CD4-positive, alpha-beta T cell (primary cell): Measurements from ENCODE around the gene NFAM1. TPM values are rescaled to one million over a fixed set of nuclear protein-coding genes. Genes with fewer than 3 reads are reported as not detected.
A peak's percentile ranks its signal among the peaks of the same experiment; 100 is the strongest.

Experiments used
- ATAC-seq: fragments of 200-7000 bp; cut with Tn5 transposase; one replicate; pipeline ENCODE4 v1.10.0; 2022; ENCODE audit warnings: mild to moderate bottlenecking; ENCODE audit not compliant: poor library complexity
- CTCF ChIA-PET: fragments of 350-600 bp; sonication (Branson Sonifier 250); formaldehyde crosslinking; loops from one replicate; lab custom pipeline; 2021; ENCODE audit warnings: antibody characterized with exemption, inconsistent platforms; lab: Charles Lee
- POLR2A ChIA-PET: fragments of 350-600 bp; sonication (Branson Sonifier 250); formaldehyde crosslinking; loops from one replicate; lab custom pipeline; 2021; ENCODE audit warnings: antibody characterized with exemption, inconsistent platforms; lab: Charles Lee
- DNase-seq, 14 experiments: peaks; one replicate each; pipeline ENCODE4 v3.0.0-alpha.2; 2013 to 2020; ENCODE audit warnings: mixed read lengths in 2 of 14
- H3K27ac ChIP-seq, 2 donors: one replicate each; pipeline versions ENCODE4 v1.5.1 to v1.7.0; 2013; ENCODE audit warnings: low read length in 2 of 2, low read depth in 1 of 2, mild to moderate bottlenecking in 1 of 2
- H3K27me3 ChIP-seq, 2 experiments: 1 replicate in 1 of 2; 2 replicates in 1 of 2; pipeline versions ENCODE4 v1.6.1 to v1.7.0; 2013; ENCODE audit warnings: low read length in 2 of 2, control low read depth in 1 of 2, mild to moderate bottlenecking in 1 of 2, moderate library complexity in 1 of 2; ENCODE audit not compliant: insufficient read depth in 2 of 2, control insufficient read depth in 1 of 2
- H3K36me3 ChIP-seq: one replicate; pipeline ENCODE4 v1.6.1; 2013; ENCODE audit warnings: low read length, control low read depth; ENCODE audit not compliant: insufficient read depth
- H3K4me1 ChIP-seq: one replicate; pipeline ENCODE4 v1.6.1; 2013; ENCODE audit warnings: low read length, control low read depth; ENCODE audit not compliant: insufficient read depth
- H3K4me3 ChIP-seq: one replicate; pipeline ENCODE4 v1.5.1; 2013; ENCODE audit warnings: mild to moderate bottlenecking, low read length, moderate library complexity
- H3K9me3 ChIP-seq, 2 experiments: 1 replicate in 1 of 2; 2 replicates in 1 of 2; pipeline versions ENCODE4 v1.6.1 to v1.7.0; 2013; ENCODE audit warnings: low read length in 2 of 2, mild to moderate bottlenecking in 2 of 2, control low read depth in 1 of 2, moderate library complexity in 1 of 2; ENCODE audit not compliant: control insufficient read depth in 1 of 2, insufficient read depth in 1 of 2
- H3K27ac Mint-ChIP-seq: one replicate; pipeline ENCODE4 v1.8.0; 2020; ENCODE audit warnings: mixed read lengths
- H3K27me3 Mint-ChIP-seq: one replicate; pipeline ENCODE4 v1.8.0; 2021; ENCODE audit warnings: mixed read lengths
- H3K36me3 Mint-ChIP-seq: one replicate; pipeline ENCODE4 v1.8.0; 2021; ENCODE audit warnings: low read depth, mixed read lengths
- H3K4me1 Mint-ChIP-seq: one replicate; pipeline ENCODE4 v1.8.0; 2021; ENCODE audit warnings: low read depth, mixed read lengths
- H3K4me3 Mint-ChIP-seq: one replicate; pipeline ENCODE4 v1.8.0; 2020; ENCODE audit warnings: mild to moderate bottlenecking, mixed read lengths
- H3K9me3 Mint-ChIP-seq: one replicate; pipeline ENCODE4 v1.8.0; 2020; ENCODE audit warnings: mixed read lengths
- intact Hi-C, 2 experiments: fragments of 100-400 bp; cut with DNase I in 1 of 2; cut with micrococcal nuclease in 1 of 2; formaldehyde crosslinking; loops; one replicate each; pipeline versions ENCODE4 v1.15.1 to v1.9.0; 2023 to 2025; cut with DNase I, micrococcal nuclease
- polyA plus RNA-seq, 2 donors: library from polyadenylated mRNA; unstranded; fragments of 120-200 nt; gene quantifications; one replicate each; pipeline ENCODE4 v1.2.1, GENCODE V29; 2013
- total RNA-seq, 174 experiments: library from RNA in 2 of 174; stranded (reverse) in 2 of 174; gene quantifications; one replicate each; pipeline ENCODE4 v1.2.3 and lab custom pipeline; 2021 to 2026
- TF ChIP-seq, protein P1 (sequence below): fragments of 200-600 bp; IDR thresholded peaks from one replicate; pipeline ENCODE4 v1.8.0; 2022; ENCODE audit warnings: antibody characterized with exemption, mild to moderate bottlenecking

NFAM1 gene, protein sequence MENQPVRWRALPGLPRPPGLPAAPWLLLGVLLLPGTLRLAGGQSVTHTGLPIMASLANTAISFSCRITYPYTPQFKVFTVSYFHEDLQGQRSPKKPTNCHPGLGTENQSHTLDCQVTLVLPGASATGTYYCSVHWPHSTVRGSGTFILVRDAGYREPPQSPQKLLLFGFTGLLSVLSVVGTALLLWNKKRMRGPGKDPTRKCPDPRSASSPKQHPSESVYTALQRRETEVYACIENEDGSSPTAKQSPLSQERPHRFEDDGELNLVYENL
- total RNA-seq (under 1 TPM; 0.34 to 0.38 TPM), total RNA-seq (lab: John Stamatoyannopoulos, UW) (0 to 3.6 (median 0.17) reads per million in 172 experiments)
- 7.2 TPM for polyA plus RNA-seq (2013, experiment 1 of 2)
- polyA plus RNA-seq (2013, experiment 2 of 2): 4.9 TPM

DNA sequence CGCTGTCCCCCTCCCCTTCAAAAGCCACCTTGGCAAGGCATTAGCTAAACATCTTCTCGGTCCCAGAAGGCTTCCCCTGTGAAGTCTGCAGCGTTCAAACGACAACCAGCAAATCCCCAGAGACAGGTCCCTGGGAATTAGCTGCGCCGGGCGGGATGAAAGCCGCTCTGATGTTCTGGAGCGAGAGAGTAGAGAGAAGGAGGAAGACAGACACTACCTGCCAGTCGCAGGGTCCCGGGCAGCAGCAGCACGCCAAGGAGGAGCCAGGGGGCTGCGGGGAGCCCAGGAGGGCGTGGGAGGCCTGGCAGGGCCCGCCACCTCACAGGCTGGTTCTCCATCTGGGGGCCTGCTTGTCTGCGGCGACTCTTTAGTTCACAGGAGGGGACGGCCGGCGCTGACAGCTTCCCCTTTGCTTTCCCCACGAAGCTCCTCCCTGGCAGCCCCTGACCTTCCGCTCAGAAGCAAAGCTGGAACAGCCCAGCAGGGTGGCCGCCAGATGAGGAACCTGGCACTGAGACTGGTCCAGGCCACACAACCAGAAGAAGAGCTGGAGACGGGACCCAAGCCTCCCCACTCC, at the start of gene NFAM1:
TSS of gene NFAM1 (minus strand) at position 384 of the 577 bp plus-strand sequence. CDS start at position 338, 46 bp downstream.
- ChIA-PET POLR2A (no interaction called here), CTCF (no interaction called here)
- Histone ChIP-seq H3K9me3 (no peaks in the 10 kb centered on the region), H3K27me3 (peaks cover 3 to 8% of the 10 kb centered on the region in 2 experiments), H3K4me3 (peak within 1 kb of the TSS; percentile 31), H3K4me1 (no peaks in the 10 kb centered on the region), H3K27ac (no peak within 1 kb of the TSS), H3K36me3 (no peaks in the 10 kb centered on the region)
- Mint-ChIP-seq H3K27ac (no peak within 1 kb of the TSS), H3K4me3 (no peak within 1 kb of the TSS), H3K36me3 (no peaks in the 10 kb centered on the region), H3K9me3 (no peaks in the 10 kb centered on the region), H3K27me3 (peaks cover 20% of the 10 kb centered on the region), H3K4me1 (no peaks in the 10 kb centered on the region)
- TF ChIP-seq, protein P1, sequence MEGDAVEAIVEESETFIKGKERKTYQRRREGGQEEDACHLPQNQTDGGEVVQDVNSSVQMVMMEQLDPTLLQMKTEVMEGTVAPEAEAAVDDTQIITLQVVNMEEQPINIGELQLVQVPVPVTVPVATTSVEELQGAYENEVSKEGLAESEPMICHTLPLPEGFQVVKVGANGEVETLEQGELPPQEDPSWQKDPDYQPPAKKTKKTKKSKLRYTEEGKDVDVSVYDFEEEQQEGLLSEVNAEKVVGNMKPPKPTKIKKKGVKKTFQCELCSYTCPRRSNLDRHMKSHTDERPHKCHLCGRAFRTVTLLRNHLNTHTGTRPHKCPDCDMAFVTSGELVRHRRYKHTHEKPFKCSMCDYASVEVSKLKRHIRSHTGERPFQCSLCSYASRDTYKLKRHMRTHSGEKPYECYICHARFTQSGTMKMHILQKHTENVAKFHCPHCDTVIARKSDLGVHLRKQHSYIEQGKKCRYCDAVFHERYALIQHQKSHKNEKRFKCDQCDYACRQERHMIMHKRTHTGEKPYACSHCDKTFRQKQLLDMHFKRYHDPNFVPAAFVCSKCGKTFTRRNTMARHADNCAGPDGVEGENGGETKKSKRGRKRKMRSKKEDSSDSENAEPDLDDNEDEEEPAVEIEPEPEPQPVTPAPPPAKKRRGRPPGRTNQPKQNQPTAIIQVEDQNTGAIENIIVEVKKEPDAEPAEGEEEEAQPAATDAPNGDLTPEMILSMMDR: no peak
- no peak for ATAC-seq
- intact Hi-C loops: no loop called here
- peak in 3 of 14 experiments; percentile 28 to 59 (median 55) for DNase-seq

DNA sequence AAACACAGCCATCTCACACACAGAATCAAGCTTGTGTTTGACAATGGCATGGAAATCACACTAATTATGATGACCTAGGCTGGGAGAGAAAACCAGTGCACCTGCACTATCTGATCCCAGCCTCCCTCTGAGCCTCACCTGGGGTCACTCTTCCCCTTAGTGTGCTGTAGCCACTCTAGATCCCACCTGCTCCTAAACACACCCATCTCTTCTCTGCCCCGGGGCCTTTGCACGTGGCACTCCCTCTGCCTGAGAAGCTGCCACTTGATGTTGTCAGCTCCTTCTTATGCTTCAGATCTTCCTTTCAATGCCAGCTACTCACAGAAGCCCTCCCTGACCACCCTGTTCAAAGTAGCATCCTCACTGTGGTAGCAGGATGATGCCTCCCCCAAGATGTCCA, 42.9 kb upstream of the NFAM1 start:
- H3K4me1 Mint-ChIP-seq: peaks cover 7% of the 10 kb centered on the region

DNA sequence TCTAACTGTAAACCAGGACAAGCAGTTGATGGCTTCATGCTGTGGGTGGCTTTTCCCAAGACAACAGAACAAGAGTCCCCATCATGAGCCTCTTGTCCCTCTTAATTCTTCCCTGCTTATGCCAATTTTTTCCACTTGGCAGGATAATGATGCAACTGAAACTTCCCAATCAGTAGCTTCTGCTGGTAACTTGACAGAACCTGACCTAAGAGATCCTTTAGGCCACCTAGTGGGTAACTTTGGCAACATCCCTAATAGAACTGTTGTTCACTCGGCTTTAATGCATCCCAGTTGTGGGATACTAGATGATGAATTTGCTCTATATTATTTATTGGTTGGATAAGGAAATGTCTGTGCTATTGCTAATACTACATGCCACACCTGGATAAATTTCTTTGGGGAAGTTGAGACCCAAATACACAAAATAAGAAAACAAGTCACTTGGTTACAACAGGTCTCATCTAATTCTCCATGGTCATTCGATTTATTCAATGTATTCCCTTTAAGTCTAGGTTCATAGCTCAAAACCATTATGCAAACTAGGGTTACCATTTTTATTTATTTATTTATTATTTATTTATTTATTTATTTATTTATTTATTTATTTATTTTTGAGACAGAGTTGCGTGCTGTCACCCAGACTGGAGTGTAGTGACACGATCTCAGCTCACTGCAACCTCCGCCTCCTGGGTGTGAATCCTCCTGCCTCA, 41.4 kb upstream of the NFAM1 start:
- POLR2A ChIA-PET: interaction anchor here (0.6 kb wide), 1 partner anchor 111 kb away, joined by 3 read pairs; no protein-coding TSS in a partner anchor

More for the DNA sequence above, 42.9 kb upstream of the NFAM1 start:
- DNase-seq (no peak), ATAC-seq (no peak)
- TF ChIP-seq, protein P1: no peak
- Histone ChIP-seq H3K27me3 (no peaks in the 10 kb centered on the region), H3K4me3 (no peak overlapping the region), H3K4me1 (peaks cover 11% of the 10 kb centered on the region), H3K9me3 (no peaks in the 10 kb centered on the region), H3K36me3 (no peaks in the 10 kb centered on the region), H3K27ac (no peak overlapping the region)
- H3K4me3 Mint-ChIP-seq: no peak overlapping the region
- no peaks in the 10 kb centered on the region for H3K27me3 Mint-ChIP-seq
- no peak overlapping the region for H3K27ac Mint-ChIP-seq
- H3K9me3 Mint-ChIP-seq: no peaks in the 10 kb centered on the region
- H3K36me3 Mint-ChIP-seq: no peaks in the 10 kb centered on the region
- ChIA-PET POLR2A (no interaction called here), CTCF (no interaction called here)
- intact Hi-C loops: loop anchor here in 1 of 2 experiments (10.0 kb wide), 1 partner anchor 510 kb away; the partner anchor contains the start of gene SEPTIN3

More for the DNA sequence above, 41.4 kb upstream of the NFAM1 start:
- ATAC-seq (peak; percentile 63), DNase-seq (peak in 4 of 14 experiments; percentile 15 to 63 (median 50))
- no peaks in the 10 kb centered on the region for H3K9me3 ChIP-seq
- Mint-ChIP-seq H3K27ac (no peak overlapping the region), H3K4me1 (peaks cover 5% of the 10 kb centered on the region), H3K36me3 (no peaks in the 10 kb centered on the region), H3K4me3 (no peak overlapping the region), H3K27me3 (no peaks in the 10 kb centered on the region), H3K9me3 (no peaks in the 10 kb centered on the region)
- H3K36me3 ChIP-seq: no peaks in the 10 kb centered on the region
- intact Hi-C loops: loop anchor here (1.0 to 10.0 kb wide), 3 partner anchors 304 to 509 kb away; partner anchors contain the start of gene SEPTIN3 (in 1 of the 2)
- H3K4me3 ChIP-seq: no peak overlapping the region
- peaks cover 8% of the 10 kb centered on the region for H3K4me1 ChIP-seq
- TF ChIP-seq, protein P1: peak; percentile 75
- no peak overlapping the region for H3K27ac ChIP-seq
- CTCF ChIA-PET: interaction anchor here (1.1 kb wide), 1 partner anchor 109 kb away, joined by 3 read pairs; no protein-coding TSS in a partner anchor
- H3K27me3 ChIP-seq: no peaks in the 10 kb centered on the region
